H54 (cell line): ENCODE results near the gene RET.
A peak's percentile ranks its signal among the peaks of the same experiment; 100 is the strongest.

Experiments
- DNase-seq: peaks from one replicate; pipeline ENCODE4 v3.0.0; 2011; ENCODE audit warnings: low spot score, mixed read lengths; ENCODE audit not compliant: insufficient read length
- FAIRE-seq: peaks from 3 replicates; lab custom pipeline; 2011; peaks lifted over from hg19 to GRCh38; lab: Jason Lieb, UNC
- POLR2A ChIP-seq: IDR thresholded peaks from 2 replicates; pipeline ENCODE4 v1.6.1; 2011; ENCODE audit warnings: low read depth, mild to moderate bottlenecking, low read length

The RET gene

GRCh38 chr10:43124574-43125273 is 47.9 kb downstream of the RET start:
- DNase-seq: no peak
- FAIRE-seq: no peak
- no peak for TF ChIP-seq POLR2A

GRCh38 chr10:43125274-43125845 is 48.5 kb downstream of the RET start:
- DNase-seq (no peak), FAIRE-seq (no peak)
- TF ChIP-seq POLR2A: no peak

GRCh38 chr10:43125881-43126731 is 49.2 kb downstream of the RET start:
- FAIRE-seq: no peak
- TF ChIP-seq POLR2A: no peak
- DNase-seq: no peak

- no peak for TF ChIP-seq POLR2A
- DNase-seq: no peak
- no peak for FAIRE-seq
Measured at GRCh38 chr10:43126759-43127424, 50.0 kb downstream of the RET start.

- DNase-seq: no peak
- no peak for FAIRE-seq
- no peak for TF ChIP-seq POLR2A
Measured at GRCh38 chr10:43127442-43127841, 50.6 kb downstream of the RET start.

- no peak for DNase-seq
- TF ChIP-seq POLR2A: no peak
- no peak for FAIRE-seq
Measured at GRCh38 chr10:43128331-43128730, 51.5 kb downstream of the RET start.

GRCh38 chr10:43128958-43129706 is 52.3 kb downstream of the RET start:
- DNase-seq (peak; percentile 88), FAIRE-seq (peak; percentile 80)
- TF ChIP-seq POLR2A: no peak

- no peak for TF ChIP-seq POLR2A
- FAIRE-seq: no peak
- DNase-seq: no peak
Measured at GRCh38 chr10:43130770-43131171, 53.9 kb downstream of the RET start.

GRCh38 chr10:43131256-43131655 is 54.4 kb downstream of the RET start:
- FAIRE-seq (no peak), DNase-seq (no peak)
- no peak for TF ChIP-seq POLR2A

- TF ChIP-seq POLR2A: no peak
- DNase-seq (no peak), FAIRE-seq (no peak)
Measured at GRCh38 chr10:43131906-43132305, 55.0 kb downstream of the RET start.

GRCh38 chr10:43132867-43133787 is 56.3 kb downstream of the RET start:
- DNase-seq (no peak), FAIRE-seq (no peak)
- no peak for TF ChIP-seq POLR2A

GRCh38 chr10:43134126-43134905 is 57.4 kb downstream of the RET start:
- DNase-seq (no peak), FAIRE-seq (no peak)
- TF ChIP-seq POLR2A: no peak
